Parathyroid adenoma (tissue), 2 donors: Measurements from ENCODE around the gene LHX1.

ENCODE experiments used
- H2AFZ ChIP-seq: fragments of 300-600 bp; sonication (generic); one replicate; pipeline ENCODE4 v1.7.0; 2017; ENCODE audit warnings: antibody characterized with exemption, mild to moderate bottlenecking
- H3K27ac ChIP-seq: fragments of 300-600 bp; sonication (generic); one replicate; pipeline ENCODE4 v1.7.0; 2017
- H3K27me3 ChIP-seq: fragments of 300-600 bp; sonication (generic); one replicate; pipeline ENCODE4 v1.7.0; 2017; ENCODE audit warnings: low read length; ENCODE audit not compliant: control insufficient read depth, insufficient read depth
- H3K36me3 ChIP-seq: fragments of 300-600 bp; sonication (generic); one replicate; pipeline ENCODE4 v1.7.0; 2017; ENCODE audit warnings: low read length; ENCODE audit not compliant: control insufficient read depth, insufficient read depth
- H3K4me1 ChIP-seq: fragments of 300-600 bp; sonication (generic); one replicate; pipeline ENCODE4 v1.7.0; 2017; ENCODE audit warnings: control low read depth
- H3K4me2 ChIP-seq: fragments of 300-600 bp; sonication (generic); one replicate; pipeline ENCODE4 v1.7.0; 2017; ENCODE audit warnings: low read length
- H3K4me3 ChIP-seq: fragments of 300-600 bp; sonication (generic); one replicate; pipeline ENCODE4 v1.7.0; 2017; ENCODE audit warnings: low read depth, low read length
- H3K79me2 ChIP-seq: fragments of 300-600 bp; sonication (generic); one replicate; pipeline ENCODE4 v1.7.0; 2017; ENCODE audit warnings: control low read depth
- H3K9ac ChIP-seq: fragments of 300-600 bp; sonication (generic); one replicate; pipeline ENCODE4 v1.7.0; 2017; ENCODE audit warnings: mild to moderate bottlenecking
- H3K9me3 ChIP-seq: fragments of 300-600 bp; sonication (generic); one replicate; pipeline ENCODE4 v1.7.0; 2017; ENCODE audit warnings: low read length; ENCODE audit not compliant: control insufficient read depth
- CTCF ChIP-seq: fragments of 300-600 bp; sonication (generic); IDR thresholded peaks from one replicate; pipeline ENCODE4 v1.7.0; 2017; ENCODE audit warnings: antibody characterized with exemption, mild to moderate bottlenecking
- donor health status: primary hyperparathyroidism.

The LHX1 gene

GRCh38 chr17:36943250-36944191, 6.2 kb downstream of the LHX1 start:
- H3K27me3 ChIP-seq: peaks cover 30% of the 10 kb centered on the region
- H3K27ac ChIP-seq: no peak overlapping the region
- H2AFZ ChIP-seq: no peak overlapping the region
- H3K4me2 ChIP-seq: no peak overlapping the region
- no peaks in the 10 kb centered on the region for H3K79me2 ChIP-seq
- H3K4me3 ChIP-seq: no peak overlapping the region
- H3K9ac ChIP-seq: no peak overlapping the region
- H3K36me3 ChIP-seq: no peaks in the 10 kb centered on the region
- no peaks in the 10 kb centered on the region for H3K4me1 ChIP-seq
- H3K9me3 ChIP-seq: no peaks in the 10 kb centered on the region
- TF ChIP-seq CTCF: no peak

GRCh38 chr17:36944553-36944952, 7.3 kb downstream of the LHX1 start:
- Histone ChIP-seq H3K27ac (no peak overlapping the region), H3K36me3 (no peaks in the 10 kb centered on the region), H3K4me1 (no peaks in the 10 kb centered on the region), H3K9ac (no peak overlapping the region), H3K4me2 (no peak overlapping the region), H3K27me3 (peaks cover 22% of the 10 kb centered on the region), H3K4me3 (no peak overlapping the region), H3K9me3 (no peaks in the 10 kb centered on the region), H2AFZ (no peak overlapping the region), H3K79me2 (no peaks in the 10 kb centered on the region)
- TF ChIP-seq CTCF: no peak

GRCh38 chr17:36945140-36945539, 7.9 kb downstream of the LHX1 start:
- no peak overlapping the region for H3K4me2 ChIP-seq
- no peak overlapping the region for H2AFZ ChIP-seq
- no peak overlapping the region for H3K27ac ChIP-seq
- TF ChIP-seq CTCF: no peak
- no peak overlapping the region for H3K4me3 ChIP-seq
- H3K9me3 ChIP-seq: no peaks in the 10 kb centered on the region
- H3K4me1 ChIP-seq: no peaks in the 10 kb centered on the region
- H3K36me3 ChIP-seq: no peaks in the 10 kb centered on the region
- H3K79me2 ChIP-seq: no peaks in the 10 kb centered on the region
- peaks cover 19% of the 10 kb centered on the region for H3K27me3 ChIP-seq
- no peak overlapping the region for H3K9ac ChIP-seq

GRCh38 chr17:36945959-36946725, 8.9 kb downstream of the LHX1 start:
- no peak overlapping the region for H3K4me3 ChIP-seq
- no peak overlapping the region for H2AFZ ChIP-seq
- no peaks in the 10 kb centered on the region for H3K9me3 ChIP-seq
- H3K4me1 ChIP-seq: no peaks in the 10 kb centered on the region
- peaks cover 18% of the 10 kb centered on the region for H3K27me3 ChIP-seq
- no peak overlapping the region for H3K27ac ChIP-seq
- H3K4me2 ChIP-seq: no peak overlapping the region
- H3K36me3 ChIP-seq: no peaks in the 10 kb centered on the region
- H3K9ac ChIP-seq: no peak overlapping the region
- TF ChIP-seq CTCF: no peak
- no peaks in the 10 kb centered on the region for H3K79me2 ChIP-seq
